Thymus (tissue), 11 donors: ENCODE measurements around the gene JAG1. TPM values are rescaled to one million over a fixed set of nuclear protein-coding genes. Genes with fewer than 3 reads are reported as not detected.

Source experiments
- DNase-seq, 9 donors: peaks; one replicate each; pipeline ENCODE4 v3.0.0-alpha.2; 2013; ENCODE audit warnings: low spot score in 9 of 9, low read depth in 6 of 9, missing footprints in 1 of 9
- H3K27ac ChIP-seq, 2 donors: one replicate each; pipeline ENCODE4 v1.5.1; 2013; ENCODE audit warnings: control low read depth in 1 of 2, low read depth in 1 of 2, low read length in 1 of 2, mild to moderate bottlenecking in 1 of 2, moderate library complexity in 1 of 2
- H3K27me3 ChIP-seq, 2 donors: one replicate each; pipeline ENCODE4 v1.5.1; 2013; ENCODE audit warnings: low read length in 1 of 2; ENCODE audit not compliant: control insufficient read depth in 2 of 2, insufficient read depth in 1 of 2
- H3K36me3 ChIP-seq, 2 donors: one replicate each; pipeline ENCODE4 v1.5.1; 2013; ENCODE audit warnings: low read length in 1 of 2, mild to moderate bottlenecking in 1 of 2, moderate library complexity in 1 of 2; ENCODE audit not compliant: control insufficient read depth in 2 of 2, insufficient read depth in 2 of 2
- H3K4me1 ChIP-seq, 2 donors: one replicate each; pipeline ENCODE4 v1.5.1; 2013; ENCODE audit warnings: low read length in 2 of 2; ENCODE audit not compliant: control insufficient read depth in 2 of 2, insufficient read depth in 2 of 2
- H3K4me3 ChIP-seq, 2 donors: one replicate each; pipeline ENCODE4 v1.5.1; 2013; ENCODE audit warnings: low read length in 2 of 2, control low read depth in 1 of 2, mild to moderate bottlenecking in 1 of 2
- H3K9me3 ChIP-seq, 2 donors: one replicate each; pipeline ENCODE4 v1.5.1; 2013; ENCODE audit warnings: low read length in 1 of 2, mild to moderate bottlenecking in 1 of 2; ENCODE audit not compliant: control insufficient read depth in 2 of 2, insufficient read depth in 1 of 2
- WGBS: extraction: QIAGEN DNeasy Blood & Tissue Kit; methylation state at CpG from one replicate; pipeline ENCODE4 v1.1.7; 2013; 5-methylcytosine and 5-hydroxymethylcytosine counted together
- polyA plus RNA-seq: library from polyadenylated mRNA; stranded (reverse); fragments of 200-250 nt; gene quantifications from one replicate; pipeline ENCODE4 v1.2.3, GENCODE V29; 2013
- total RNA-seq: library from RNA; stranded (reverse); fragments of 120-200 nt; gene quantifications from one replicate; pipeline ENCODE4 v1.2.4, GENCODE V29; 2013
- donor health status: healthy.

The JAG1 gene
- total and polyA plus RNA-seq, 2 donors: 8.1 to 18.4 TPM

- DNase-seq: no peak
- Histone ChIP-seq H3K4me1 (no peaks in the 10 kb centered on the region), H3K27ac (no peak overlapping the region), H3K9me3 (no peaks in the 10 kb centered on the region), H3K36me3 (no peaks in the 10 kb centered on the region), H3K4me3 (no peak overlapping the region), H3K27me3 (no peaks in the 10 kb centered on the region)
These were observed 40.6 kb upstream of the JAG1 start for GRCh38 chr20:10714236-10714975.

- WGBS: 92% methylated on average over 2 of the region's 2 CpGs
- no peaks in the 10 kb centered on the region for H3K4me1 ChIP-seq
These were observed 39.4 kb upstream of the JAG1 start for GRCh38 chr20:10713161-10713560.

GRCh38 chr20:10711903-10712451 is 38.2 kb upstream of the JAG1 start:
- Histone ChIP-seq H3K27ac (no peak overlapping the region), H3K4me1 (no peaks in the 10 kb centered on the region), H3K27me3 (no peaks in the 10 kb centered on the region), H3K4me3 (no peak overlapping the region), H3K36me3 (no peaks in the 10 kb centered on the region), H3K9me3 (no peaks in the 10 kb centered on the region)
- WGBS: 92% methylated on average over 5 of the region's 5 CpGs
- no peak for DNase-seq

More at GRCh38 chr20:10713161-10713560, 39.4 kb upstream of the JAG1 start:
- Histone ChIP-seq H3K27ac (no peak overlapping the region), H3K4me3 (no peak overlapping the region), H3K27me3 (no peaks in the 10 kb centered on the region), H3K36me3 (no peaks in the 10 kb centered on the region), H3K9me3 (no peaks in the 10 kb centered on the region)
- DNase-seq: no peak

GRCh38 chr20:10710991-10711775 is 37.4 kb upstream of the JAG1 start:
- WGBS: 95% methylated on average over 6 of the region's 6 CpGs
- H3K4me1 ChIP-seq: no peaks in the 10 kb centered on the region
- no peaks in the 10 kb centered on the region for H3K27me3 ChIP-seq
- no peak for DNase-seq
- H3K9me3 ChIP-seq: no peaks in the 10 kb centered on the region
- H3K36me3 ChIP-seq: no peaks in the 10 kb centered on the region
- no peak overlapping the region for H3K4me3 ChIP-seq
- no peak overlapping the region for H3K27ac ChIP-seq

GRCh38 chr20:10709916-10710315 is 36.1 kb upstream of the JAG1 start:
- H3K9me3 ChIP-seq: no peaks in the 10 kb centered on the region
- no peak for DNase-seq
- H3K27ac ChIP-seq: no peak overlapping the region
- H3K27me3 ChIP-seq: no peaks in the 10 kb centered on the region
- no peaks in the 10 kb centered on the region for H3K4me1 ChIP-seq
- H3K36me3 ChIP-seq: no peaks in the 10 kb centered on the region
- WGBS: 97% methylated on average over 3 of the region's 3 CpGs
- no peak overlapping the region for H3K4me3 ChIP-seq

GRCh38 chr20:10708351-10709185 is 34.8 kb upstream of the JAG1 start:
- 96% methylated on average over 7 of the region's 7 CpGs for WGBS
- no peak overlapping the region for H3K4me3 ChIP-seq
- no peak overlapping the region for H3K27ac ChIP-seq
- H3K27me3 ChIP-seq: no peaks in the 10 kb centered on the region
- no peak for DNase-seq
- no peaks in the 10 kb centered on the region for H3K36me3 ChIP-seq
- H3K9me3 ChIP-seq: no peaks in the 10 kb centered on the region
- no peaks in the 10 kb centered on the region for H3K4me1 ChIP-seq

GRCh38 chr20:10707791-10708190 is 34.0 kb upstream of the JAG1 start:
- H3K36me3 ChIP-seq: no peaks in the 10 kb centered on the region
- no peak for DNase-seq
- no peak overlapping the region for H3K27ac ChIP-seq
- H3K4me1 ChIP-seq: no peaks in the 10 kb centered on the region
- 90% methylated on average over 1 of the region's 1 CpG for WGBS
- no peak overlapping the region for H3K4me3 ChIP-seq
- H3K27me3 ChIP-seq: no peaks in the 10 kb centered on the region
- H3K9me3 ChIP-seq: no peaks in the 10 kb centered on the region

- no peak for DNase-seq
These were observed 33.3 kb upstream of the JAG1 start for GRCh38 chr20:10707068-10707467.

GRCh38 chr20:10706460-10706811 is 32.6 kb upstream of the JAG1 start:
- no peak for DNase-seq
- 95% methylated on average over 12 of the region's 12 CpGs for whole genome bisulfite sequencing

More at GRCh38 chr20:10707068-10707467, 33.3 kb upstream of the JAG1 start:
- 96% methylated on average over 4 of the region's 4 CpGs for WGBS
- no peaks in the 10 kb centered on the region for H3K27me3 ChIP-seq
- H3K36me3 ChIP-seq: no peaks in the 10 kb centered on the region
- no peaks in the 10 kb centered on the region for H3K4me1 ChIP-seq
- no peaks in the 10 kb centered on the region for H3K9me3 ChIP-seq
- H3K4me3 ChIP-seq: no peak overlapping the region
- no peak overlapping the region for H3K27ac ChIP-seq

More at GRCh38 chr20:10706460-10706811, 32.6 kb upstream of the JAG1 start:
- H3K27me3 ChIP-seq: no peaks in the 10 kb centered on the region
- H3K27ac ChIP-seq: no peak overlapping the region
- H3K4me3 ChIP-seq: no peak overlapping the region
- H3K9me3 ChIP-seq: no peaks in the 10 kb centered on the region
- H3K36me3 ChIP-seq: no peaks in the 10 kb centered on the region
- no peaks in the 10 kb centered on the region for H3K4me1 ChIP-seq
